ENCODE data around the gene CHST11.

CHST11 gene

GRCh38 chr12:104434129-104434528 lies 22.6 kb upstream of the CHST11 start:
- DNase-seq, result no peak

GRCh38 chr12:104435175-104435574 lies 21.6 kb upstream of the CHST11 start:
- no peak for DNase-seq

GRCh38 chr12:104435765-104436164 lies 21.0 kb upstream of the CHST11 start:
- DNase-seq, result no peak

- DNase-seq, result no peak
Observed at GRCh38 chr12:104436790-104437189, 20.0 kb upstream of the CHST11 start.

- DNase-seq, result no peak
Observed at GRCh38 chr12:104438134-104438533, 18.6 kb upstream of the CHST11 start.

GRCh38 chr12:104439137-104439536 lies 17.6 kb upstream of the CHST11 start:
- no peak for DNase-seq

- no peak for DNase-seq
Observed at GRCh38 chr12:104443008-104443407, 13.7 kb upstream of the CHST11 start.

GRCh38 chr12:104446646-104447421 lies 9.9 kb upstream of the CHST11 start:
- DNase-seq, result no peak

GRCh38 chr12:104448031-104448430 lies 8.7 kb upstream of the CHST11 start:
- DNase-seq, result no peak

- DNase-seq, result no peak
Observed at GRCh38 chr12:104448451-104448850, 8.3 kb upstream of the CHST11 start.

- no peak for DNase-seq
Observed at GRCh38 chr12:104450700-104451099, 6.0 kb upstream of the CHST11 start.

- DNase-seq, result no peak
Observed at GRCh38 chr12:104452087-104452486, 4.7 kb upstream of the CHST11 start.

- DNase-seq, result no peak
Observed at GRCh38 chr12:104453133-104453532, 3.6 kb upstream of the CHST11 start.

- DNase-seq, result peak; percentile 77
Observed at GRCh38 chr12:104454997-104455396, 1.8 kb upstream of the CHST11 start.

GRCh38 chr12:104455578-104456416 lies 951 bp upstream of the CHST11 start:
- DNase-seq, result no peak

GRCh38 chr12:104456950-104457745 lies 400 bp downstream of the CHST11 start:
- peak; percentile 78 for DNase-seq

GRCh38 chr12:104457746-104458693 lies 1.3 kb downstream of the CHST11 start:
- DNase-seq, result peak; percentile 28

GRCh38 chr12:104458694-104459367 lies 2.1 kb downstream of the CHST11 start:
- DNase-seq, result no peak

GRCh38 chr12:104459368-104459909 lies 2.7 kb downstream of the CHST11 start:
- DNase-seq, result no peak

GRCh38 chr12:104460041-104460719 lies 3.4 kb downstream of the CHST11 start:
- DNase-seq, result no peak
